SK-N-SH treated with all-trans-retinoic acid at 6 μM for 48 hours (cell line): ENCODE results near the gene KEAP1.

Experiments
- ATAC-seq: fragments of 200-7000 bp; cut with Tn5 transposase; 3 replicates; pipeline ENCODE4 v1.9.1; 2020; ENCODE audit warnings: mild to moderate bottlenecking, moderate library complexity
- BACH2 ChIP-seq: fragments of 250-450 bp; sonication (Bioruptor Pico); IDR thresholded peaks from 2 replicates; pipeline ENCODE4 v1.9.0; 2021; ENCODE audit warnings: mild to moderate bottlenecking, borderline replicate concordance
- CSDC2 ChIP-seq: fragments of 250-450 bp; sonication (Bioruptor Pico); IDR thresholded peaks from 2 replicates; pipeline ENCODE4 v1.5.0; 2020; ENCODE audit warnings: mild to moderate bottlenecking, moderate library complexity
- ESRRG ChIP-seq: fragments of 250-450 bp; sonication (Bioruptor Pico); IDR thresholded peaks from 2 replicates; pipeline ENCODE4 v1.6.1; 2021; ENCODE audit warnings: mild to moderate bottlenecking
- ISL1 ChIP-seq: fragments of 250-450 bp; sonication (Bioruptor Pico); IDR thresholded peaks from 2 replicates; pipeline ENCODE4 v2.1.2; 2022; ENCODE audit warnings: mild to moderate bottlenecking, moderate library complexity
- OSR1 ChIP-seq: fragments of 250-450 bp; sonication (Bioruptor Pico); IDR thresholded peaks from 2 replicates; pipeline ENCODE4 v1.8.0; 2022; ENCODE audit warnings: moderate library complexity, mild to moderate bottlenecking, inconsistent platforms
- PPARA ChIP-seq: fragments of 250-450 bp; sonication (Bioruptor Pico); IDR thresholded peaks from 2 replicates; pipeline ENCODE4 v1.5.0; 2020; ENCODE audit warnings: mild to moderate bottlenecking, borderline replicate concordance
- SNAI2 ChIP-seq: fragments of 250-450 bp; sonication (Bioruptor Pico); IDR thresholded peaks from 2 replicates; pipeline ENCODE4 v1.5.0; 2020; ENCODE audit warnings: mild to moderate bottlenecking, moderate library complexity
- TOX ChIP-seq: fragments of 250-450 bp; sonication (Bioruptor Pico); IDR thresholded peaks from 2 replicates; pipeline ENCODE4 v1.8.0; 2021; ENCODE audit warnings: mild to moderate bottlenecking, moderate library complexity, borderline replicate concordance
- ZFP3 ChIP-seq: fragments of 250-450 bp; sonication (Bioruptor Pico); IDR thresholded peaks from 2 replicates; pipeline ENCODE4 v1.5.0; 2020; ENCODE audit warnings: mild to moderate bottlenecking, moderate library complexity
- ZFP30 ChIP-seq: fragments of 450-650 bp; formaldehyde crosslinking; IDR thresholded peaks from 2 replicates; pipeline ENCODE4 v1.5.0; 2022; ENCODE audit warnings: mild to moderate bottlenecking, moderate library complexity
- ZNF565 ChIP-seq: fragments of 450-650 bp; formaldehyde crosslinking; conservative IDR thresholded peaks from 2 replicates; pipeline ENCODE4 v1.5.0; 2020; ENCODE audit warnings: low read depth, mild to moderate bottlenecking, moderate library complexity
- ZNF70 ChIP-seq: fragments of 450-650 bp; formaldehyde crosslinking; IDR thresholded peaks from 2 replicates; pipeline ENCODE4 v1.5.0; 2020; ENCODE audit warnings: mild to moderate bottlenecking, moderate library complexity
- ZNF8 ChIP-seq: fragments of 450-650 bp; formaldehyde crosslinking; IDR thresholded peaks from 2 replicates; pipeline ENCODE4 v1.5.0; 2020; ENCODE audit warnings: mild to moderate bottlenecking, moderate library complexity
- TF ChIP-seq, protein P1 (sequence below): fragments of 250-450 bp; sonication (Bioruptor Pico); IDR thresholded peaks from 2 replicates; pipeline ENCODE4 v1.5.1; 2020; ENCODE audit warnings: low read depth, mild to moderate bottlenecking, moderate library complexity
- TF ChIP-seq, protein P2 (sequence below): fragments of 250-450 bp; sonication (Bioruptor Pico); IDR thresholded peaks from 2 replicates; pipeline ENCODE4 v1.5.1; 2021; ENCODE audit warnings: mild to moderate bottlenecking, moderate library complexity
- TF ChIP-seq, protein P3 (sequence below): fragments of 250-450 bp; sonication (Bioruptor Pico); IDR thresholded peaks from 2 replicates; pipeline ENCODE4 v1.5.0; 2020; ENCODE audit warnings: mild to moderate bottlenecking, moderate library complexity

Gene KEAP1

DNA sequence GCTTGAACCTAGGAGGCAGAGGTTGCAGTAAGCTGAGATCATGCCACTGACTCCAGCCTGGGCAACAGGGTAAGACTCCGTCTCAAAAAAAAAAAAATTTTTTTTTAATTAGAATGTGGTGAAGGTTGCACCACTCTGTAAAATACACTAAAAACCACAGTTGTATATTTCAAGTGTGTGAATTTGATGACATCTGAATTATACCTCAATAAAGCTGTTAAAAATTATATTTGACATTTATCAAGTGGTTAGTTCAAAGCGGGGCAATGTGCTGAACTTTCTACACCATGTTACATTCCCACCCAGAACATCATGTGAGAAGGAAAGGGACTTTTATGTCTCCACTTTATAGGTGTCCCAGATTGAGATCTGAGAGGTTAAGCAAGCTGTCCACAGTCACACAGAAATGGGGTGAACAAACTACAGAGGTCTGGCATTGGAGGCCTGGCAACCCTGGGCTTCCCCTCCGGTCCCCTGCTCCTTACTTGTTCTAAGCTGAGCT lies 20.0 kb upstream of the KEAP1 start:
- no peak for ATAC-seq
- no peak for TF ChIP-seq ZNF8 (CRISPR knock-in tag)
- TF ChIP-seq BACH2, result no peak
- TF ChIP-seq, all 23 proteins: peak for 0

DNA sequence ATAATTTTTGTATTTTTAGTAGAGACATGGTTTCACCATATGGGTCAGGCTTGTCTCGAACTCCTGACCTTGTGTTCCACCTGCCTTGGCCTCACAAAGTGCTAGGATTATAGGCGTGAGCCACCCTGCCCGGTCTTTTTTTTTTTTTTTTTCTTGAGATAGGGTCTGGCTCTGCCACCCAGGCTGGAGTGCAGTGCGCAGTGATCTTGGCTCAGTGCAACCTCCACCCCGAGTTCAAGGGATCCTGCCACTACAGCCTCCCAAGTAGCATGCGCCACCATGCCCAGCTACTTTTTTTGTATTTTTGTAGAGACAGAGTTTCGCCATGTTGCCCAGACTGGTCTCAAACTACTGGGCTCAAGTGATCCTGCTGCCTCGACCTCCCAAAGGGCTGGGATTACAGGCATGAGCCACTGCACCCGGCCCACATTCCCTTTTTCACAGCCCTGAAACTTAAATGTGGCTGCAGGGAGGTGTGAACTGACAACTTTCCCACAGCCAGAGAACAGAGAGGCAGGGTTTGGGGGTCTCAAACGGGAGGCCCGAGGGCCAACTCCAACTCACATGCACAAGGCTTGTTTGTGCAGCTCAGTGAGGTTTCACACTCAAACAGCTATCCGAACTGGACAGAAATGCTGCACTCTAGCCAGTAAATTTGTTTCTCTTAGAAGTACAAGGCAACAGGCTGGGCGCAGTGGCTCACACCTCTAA lies 18.5 kb upstream of the KEAP1 start:
- TF ChIP-seq, protein P1, sequence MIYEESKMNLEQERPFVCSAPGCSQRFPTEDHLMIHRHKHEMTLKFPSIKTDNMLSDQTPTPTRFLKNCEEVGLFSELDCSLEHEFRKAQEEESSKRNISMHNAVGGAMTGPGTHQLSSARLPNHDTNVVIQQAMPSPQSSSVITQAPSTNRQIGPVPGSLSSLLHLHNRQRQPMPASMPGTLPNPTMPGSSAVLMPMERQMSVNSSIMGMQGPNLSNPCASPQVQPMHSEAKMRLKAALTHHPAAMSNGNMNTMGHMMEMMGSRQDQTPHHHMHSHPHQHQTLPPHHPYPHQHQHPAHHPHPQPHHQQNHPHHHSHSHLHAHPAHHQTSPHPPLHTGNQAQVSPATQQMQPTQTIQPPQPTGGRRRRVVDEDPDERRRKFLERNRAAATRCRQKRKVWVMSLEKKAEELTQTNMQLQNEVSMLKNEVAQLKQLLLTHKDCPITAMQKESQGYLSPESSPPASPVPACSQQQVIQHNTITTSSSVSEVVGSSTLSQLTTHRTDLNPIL (CRISPR knock-in tag), result no peak
- TF ChIP-seq, protein P2, sequence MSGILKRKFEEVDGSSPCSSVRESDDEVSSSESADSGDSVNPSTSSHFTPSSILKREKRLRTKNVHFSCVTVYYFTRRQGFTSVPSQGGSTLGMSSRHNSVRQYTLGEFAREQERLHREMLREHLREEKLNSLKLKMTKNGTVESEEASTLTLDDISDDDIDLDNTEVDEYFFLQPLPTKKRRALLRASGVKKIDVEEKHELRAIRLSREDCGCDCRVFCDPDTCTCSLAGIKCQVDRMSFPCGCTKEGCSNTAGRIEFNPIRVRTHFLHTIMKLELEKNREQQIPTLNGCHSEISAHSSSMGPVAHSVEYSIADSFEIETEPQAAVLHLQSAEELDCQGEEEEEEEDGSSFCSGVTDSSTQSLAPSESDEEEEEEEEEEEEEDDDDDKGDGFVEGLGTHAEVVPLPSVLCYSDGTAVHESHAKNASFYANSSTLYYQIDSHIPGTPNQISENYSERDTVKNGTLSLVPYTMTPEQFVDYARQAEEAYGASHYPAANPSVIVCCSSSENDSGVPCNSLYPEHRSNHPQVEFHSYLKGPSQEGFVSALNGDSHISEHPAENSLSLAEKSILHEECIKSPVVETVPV, result no peak
- TF ChIP-seq, protein P3, sequence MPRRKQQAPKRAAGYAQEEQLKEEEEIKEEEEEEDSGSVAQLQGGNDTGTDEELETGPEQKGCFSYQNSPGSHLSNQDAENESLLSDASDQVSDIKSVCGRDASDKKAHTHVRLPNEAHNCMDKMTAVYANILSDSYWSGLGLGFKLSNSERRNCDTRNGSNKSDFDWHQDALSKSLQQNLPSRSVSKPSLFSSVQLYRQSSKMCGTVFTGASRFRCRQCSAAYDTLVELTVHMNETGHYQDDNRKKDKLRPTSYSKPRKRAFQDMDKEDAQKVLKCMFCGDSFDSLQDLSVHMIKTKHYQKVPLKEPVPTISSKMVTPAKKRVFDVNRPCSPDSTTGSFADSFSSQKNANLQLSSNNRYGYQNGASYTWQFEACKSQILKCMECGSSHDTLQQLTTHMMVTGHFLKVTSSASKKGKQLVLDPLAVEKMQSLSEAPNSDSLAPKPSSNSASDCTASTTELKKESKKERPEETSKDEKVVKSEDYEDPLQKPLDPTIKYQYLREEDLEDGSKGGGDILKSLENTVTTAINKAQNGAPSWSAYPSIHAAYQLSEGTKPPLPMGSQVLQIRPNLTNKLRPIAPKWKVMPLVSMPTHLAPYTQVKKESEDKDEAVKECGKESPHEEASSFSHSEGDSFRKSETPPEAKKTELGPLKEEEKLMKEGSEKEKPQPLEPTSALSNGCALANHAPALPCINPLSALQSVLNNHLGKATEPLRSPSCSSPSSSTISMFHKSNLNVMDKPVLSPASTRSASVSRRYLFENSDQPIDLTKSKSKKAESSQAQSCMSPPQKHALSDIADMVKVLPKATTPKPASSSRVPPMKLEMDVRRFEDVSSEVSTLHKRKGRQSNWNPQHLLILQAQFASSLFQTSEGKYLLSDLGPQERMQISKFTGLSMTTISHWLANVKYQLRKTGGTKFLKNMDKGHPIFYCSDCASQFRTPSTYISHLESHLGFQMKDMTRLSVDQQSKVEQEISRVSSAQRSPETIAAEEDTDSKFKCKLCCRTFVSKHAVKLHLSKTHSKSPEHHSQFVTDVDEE (CRISPR knock-in tag), result no peak
- no peak for TF ChIP-seq ZFP30 (CRISPR knock-in tag)
- no peak for TF ChIP-seq SNAI2 (CRISPR knock-in tag)
- TF ChIP-seq ISL1 (CRISPR knock-in tag), result no peak
- TF ChIP-seq ZNF8 (CRISPR knock-in tag), result no peak
- TF ChIP-seq, all 23 proteins: peak for 0
- ATAC-seq, result no peak

DNA sequence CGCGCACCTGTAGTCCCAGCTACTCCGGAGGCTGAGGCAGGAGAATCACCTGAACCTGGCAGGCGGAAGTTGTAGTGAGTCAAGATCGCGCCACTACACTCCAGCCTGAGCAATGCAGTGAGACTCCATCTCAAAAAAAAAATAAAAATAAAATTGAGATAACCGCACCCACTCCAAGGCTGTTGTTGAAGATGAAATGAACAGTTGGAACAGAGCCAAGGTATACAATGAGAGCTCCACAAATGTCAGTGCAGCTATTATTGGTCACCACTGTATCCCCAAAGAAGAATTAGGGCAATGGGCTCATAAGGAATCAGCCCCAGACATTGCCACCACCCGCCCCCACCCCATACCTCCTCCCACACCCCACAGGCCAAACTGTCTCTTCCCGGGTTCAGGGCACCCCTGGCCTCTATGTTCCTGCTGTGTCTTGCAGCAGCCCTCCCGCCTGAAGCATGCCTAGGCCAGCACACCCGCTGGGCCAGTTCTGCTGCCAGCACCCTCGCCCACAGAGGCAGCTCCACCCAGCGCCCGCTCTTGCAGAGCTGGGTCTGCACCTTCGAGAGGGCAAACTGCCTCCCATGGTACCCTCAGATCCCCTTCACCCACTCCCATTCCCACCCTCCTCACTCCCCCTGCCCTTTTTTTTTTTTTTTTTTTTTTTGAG lies 17.6 kb upstream of the KEAP1 start:
- TF ChIP-seq ZNF565 (CRISPR knock-in tag), result no peak
- TF ChIP-seq ZFP3 (CRISPR knock-in tag), result no peak
- TF ChIP-seq, all 23 proteins: peak for 0
- no peak for ATAC-seq

DNA sequence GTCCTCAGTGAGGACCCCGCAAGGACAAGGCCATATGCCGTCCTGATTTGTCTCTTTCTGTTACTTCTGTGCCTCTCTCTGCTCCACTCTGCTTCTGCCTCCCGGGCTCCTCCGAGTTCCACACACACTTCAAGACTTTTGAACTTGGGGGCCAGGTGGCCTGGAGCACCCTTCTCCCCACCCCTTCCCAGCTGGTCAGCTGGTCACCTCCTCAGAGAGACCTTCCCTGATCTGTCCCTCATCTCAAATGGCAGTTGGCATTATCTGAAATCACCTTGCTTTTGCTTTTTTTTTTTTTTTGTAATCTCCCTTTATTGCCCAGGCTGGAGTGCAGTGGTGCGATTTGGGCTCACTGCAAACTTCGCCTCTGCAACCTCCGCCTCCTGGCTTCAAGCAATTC lies 16.3 kb upstream of the KEAP1 start:
- no peak for ATAC-seq
- TF ChIP-seq ZNF70 (CRISPR knock-in tag) (peak; percentile 98), PPARA (CRISPR knock-in tag) (no peak)

DNA sequence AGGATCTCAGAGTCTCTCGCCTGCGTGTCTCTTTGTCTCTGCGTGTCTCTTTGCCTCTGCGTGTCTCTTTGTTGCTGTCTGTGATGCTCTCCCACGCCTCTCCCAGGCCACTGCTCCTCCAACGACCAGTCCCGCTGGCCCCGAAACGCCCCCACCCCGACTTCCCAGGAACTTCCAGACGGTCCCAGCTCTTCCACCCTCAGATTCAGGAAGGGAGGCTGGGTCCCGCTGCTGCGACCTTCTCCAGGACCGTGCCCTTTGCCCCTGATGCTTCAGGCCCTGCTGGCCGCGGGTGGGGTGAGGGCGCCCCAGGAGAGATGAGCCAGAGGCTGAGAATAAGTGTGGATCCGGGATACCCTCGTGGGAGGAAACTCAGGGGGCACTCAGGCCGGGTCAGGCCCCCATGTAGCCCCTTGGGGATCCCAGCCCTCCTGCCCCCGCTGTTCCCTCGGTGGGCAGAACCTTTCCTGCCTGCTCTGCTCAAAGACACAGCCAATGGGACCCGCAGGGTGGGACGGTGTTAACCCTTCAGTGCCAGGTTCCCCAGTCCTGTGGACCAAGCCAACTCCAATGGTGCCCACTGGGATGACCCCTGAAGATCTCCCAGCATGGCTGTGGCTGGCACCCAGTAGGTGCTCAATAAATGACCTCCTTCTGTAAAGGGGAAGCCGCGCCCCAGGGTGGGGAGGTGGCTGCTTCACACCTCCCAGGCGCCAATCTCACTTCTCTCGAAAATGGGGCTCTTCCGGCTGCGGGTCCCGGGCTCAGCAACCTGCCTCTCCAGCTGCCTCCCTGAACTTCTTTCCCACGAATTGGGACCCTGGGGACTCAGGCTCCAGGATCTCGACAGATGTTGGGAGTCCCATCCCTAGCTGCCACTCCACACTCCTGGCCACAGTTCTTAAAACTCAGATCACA lies 15.5 kb upstream of the KEAP1 start:
- peak; percentile 34; the same call in 2 of the 3 replicates for ATAC-seq
- TF ChIP-seq CSDC2 (CRISPR knock-in tag) (no peak), ZNF565 (CRISPR knock-in tag) (no peak), PPARA (CRISPR knock-in tag) (no peak), TOX (CRISPR knock-in tag) (no peak), ESRRG (no peak), ZFP3 (CRISPR knock-in tag) (no peak), OSR1 (no peak)
- TF ChIP-seq, protein P1 (CRISPR knock-in tag), result no peak
- TF ChIP-seq, protein P3 (CRISPR knock-in tag), result no peak
- TF ChIP-seq, all 23 proteins: peak for 0
